H9 (cell line): Measurements from ENCODE around the gene MBLAC1. TPM values are rescaled to one million over a fixed set of nuclear protein-coding genes. Genes with fewer than 3 reads are reported as not detected.

Experiments
- DNase-seq: peaks from one replicate; pipeline ENCODE4 v3.0.0-alpha.2; 2017
- H2AFZ ChIP-seq: one replicate; pipeline ENCODE4 v1.6.1; 2013; ENCODE audit warnings: mild to moderate bottlenecking, low read length, control low read depth, moderate library complexity
- H2AK5ac ChIP-seq: 2 replicates; pipeline ENCODE4 v1.6.1; 2013; ENCODE audit warnings: low read length, control low read depth, mixed read lengths; ENCODE audit not compliant: insufficient read length
- H2BK120ac ChIP-seq: one replicate; pipeline ENCODE4 v1.6.1; 2013; ENCODE audit warnings: low read depth, mild to moderate bottlenecking, low read length, control low read depth, inconsistent platforms; ENCODE audit not compliant: poor library complexity, severe bottlenecking
- H2BK12ac ChIP-seq: 2 replicates; pipeline ENCODE4 v1.6.1; 2013; ENCODE audit warnings: low read length, control low read depth, mixed read lengths, low read depth; ENCODE audit not compliant: insufficient read length
- H2BK15ac ChIP-seq: 2 replicates; pipeline ENCODE4 v1.6.1; 2013; ENCODE audit warnings: low read depth, low read length, control low read depth
- H2BK20ac ChIP-seq: one replicate; pipeline ENCODE4 v1.6.1; 2013; ENCODE audit warnings: low read depth, mild to moderate bottlenecking, low read length, control low read depth, inconsistent platforms; ENCODE audit not compliant: poor library complexity, severe bottlenecking
- H2BK5ac ChIP-seq: 2 replicates; pipeline ENCODE4 v1.6.1; 2013; ENCODE audit warnings: low read length, control low read depth, mixed read lengths; ENCODE audit not compliant: insufficient read length
- H3K14ac ChIP-seq: 2 replicates; pipeline ENCODE4 v1.6.1; 2013; ENCODE audit warnings: low read length, control low read depth; ENCODE audit not compliant: insufficient read depth
- H3K18ac ChIP-seq: 2 replicates; pipeline ENCODE4 v1.6.1; 2013; ENCODE audit warnings: low read depth, mild to moderate bottlenecking, mixed read lengths, low read length, control low read depth; ENCODE audit not compliant: insufficient read length
- H3K23ac ChIP-seq: 2 replicates; pipeline ENCODE4 v1.6.1; 2013; ENCODE audit warnings: low read length, control low read depth, mixed read lengths, low read depth; ENCODE audit not compliant: insufficient read length
- H3K23me2 ChIP-seq: 2 replicates; pipeline ENCODE4 v1.6.1; 2013; ENCODE audit warnings: low read depth, mild to moderate bottlenecking, mixed read lengths, low read length, control low read depth; ENCODE audit not compliant: insufficient read length, poor library complexity, severe bottlenecking
- H3K27ac ChIP-seq: 2 replicates; pipeline ENCODE4 v1.5.1; 2013; ENCODE audit warnings: low read length, control low read depth, mixed read lengths, low read depth; ENCODE audit not compliant: insufficient read length
- H3K27me3 ChIP-seq: 2 replicates; pipeline ENCODE4 v1.6.1; 2013; ENCODE audit warnings: low read length, control low read depth, inconsistent platforms; ENCODE audit not compliant: insufficient read depth
- H3K4ac ChIP-seq: 2 replicates; pipeline ENCODE4 v1.6.1; 2013; ENCODE audit warnings: low read depth, mild to moderate bottlenecking, control low read depth, inconsistent platforms, low read length, moderate library complexity
- H3K4me1 ChIP-seq: 2 replicates; pipeline ENCODE4 v1.6.1; 2013; ENCODE audit warnings: low read length, control low read depth, inconsistent platforms; ENCODE audit not compliant: insufficient read depth
- H3K4me2 ChIP-seq: 2 replicates; pipeline ENCODE4 v1.6.1; 2013; ENCODE audit warnings: low read length, control low read depth, mixed read lengths; ENCODE audit not compliant: insufficient read length, insufficient read depth
- H3K56ac ChIP-seq: 2 replicates; pipeline ENCODE4 v1.6.1; 2013; ENCODE audit warnings: low read depth, mild to moderate bottlenecking, mixed read lengths, low read length, control low read depth; ENCODE audit not compliant: insufficient read length
- H3K79me1 ChIP-seq: 2 replicates; pipeline ENCODE4 v1.6.1; 2013; ENCODE audit warnings: low read depth, mild to moderate bottlenecking, moderate library complexity, low read length, control low read depth, inconsistent platforms; ENCODE audit not compliant: insufficient read depth, poor library complexity, severe bottlenecking
- H3K79me2 ChIP-seq: 2 replicates; pipeline ENCODE4 v1.6.1; 2013; ENCODE audit warnings: low read length, control low read depth, inconsistent platforms; ENCODE audit not compliant: insufficient read depth
- H3K9ac ChIP-seq: 2 replicates; pipeline ENCODE4 v1.6.1; 2013; ENCODE audit warnings: low read length, control low read depth, mixed read lengths; ENCODE audit not compliant: insufficient read length; ENCODE audit errors: extremely low read depth
- H3K9me3 ChIP-seq: one replicate; pipeline ENCODE4 v1.6.1; 2013; ENCODE audit warnings: low read depth, low read length, inconsistent platforms; ENCODE audit not compliant: control insufficient read depth
- H3T11ph ChIP-seq: one replicate; pipeline ENCODE4 v1.6.1; 2013; ENCODE audit warnings: mild to moderate bottlenecking, low read length, control low read depth, inconsistent platforms
- H4K20me1 ChIP-seq: one replicate; pipeline ENCODE4 v1.6.1; 2013; ENCODE audit not compliant: control insufficient read depth, insufficient read length, insufficient read depth
- H4K5ac ChIP-seq: 2 replicates; pipeline ENCODE4 v1.6.1; 2013; ENCODE audit warnings: low read depth, mild to moderate bottlenecking, mixed read lengths, low read length, control low read depth; ENCODE audit not compliant: insufficient read length
- H4K8ac ChIP-seq: replicated peaks from 2 replicates; pipeline ENCODE4 v1.6.1; 2013; ENCODE audit warnings: low read length, control low read depth, mixed read lengths, low read depth; ENCODE audit not compliant: insufficient read length
- H4K91ac ChIP-seq: 2 replicates; pipeline ENCODE4 v1.6.1; 2013; ENCODE audit warnings: low read depth, mild to moderate bottlenecking, moderate library complexity, mixed read lengths, low read length, control low read depth; ENCODE audit not compliant: insufficient read length
- H3K27ac Mint-ChIP-seq, 3 experiments: 2 replicates in 2 of 3; 3 replicates in 1 of 3; pipeline ENCODE4 v1.8.0; 2020 to 2021; ENCODE audit warnings: mixed read lengths in 3 of 3, mild to moderate bottlenecking in 1 of 3, moderate library complexity in 1 of 3
- H3K27me3 Mint-ChIP-seq: 2 replicates; pipeline ENCODE4 v1.8.0; 2021; ENCODE audit warnings: low read depth, mild to moderate bottlenecking, moderate library complexity, mixed read lengths
- H3K36me3 Mint-ChIP-seq, 3 experiments: 2 replicates in 2 of 3; 3 replicates in 1 of 3; pipeline ENCODE4 v1.8.0; 2020 to 2021; ENCODE audit warnings: low read depth in 3 of 3, mixed read lengths in 3 of 3; ENCODE audit not compliant: insufficient read depth in 1 of 3
- H3K4me1 Mint-ChIP-seq, 2 experiments: 2 replicates each; pipeline ENCODE4 v1.8.0; 2020; ENCODE audit warnings: mixed read lengths in 2 of 2
- H3K4me3 Mint-ChIP-seq, 2 experiments: 2 replicates in 1 of 2; 3 replicates in 1 of 2; pipeline ENCODE4 v1.8.0; 2020 to 2021; ENCODE audit warnings: mild to moderate bottlenecking in 2 of 2, mixed read lengths in 2 of 2, moderate library complexity in 1 of 2
- H3K9me3 Mint-ChIP-seq, 2 experiments: 2 replicates in 1 of 2; 3 replicates in 1 of 2; pipeline ENCODE4 v1.8.0; 2020; ENCODE audit warnings: mild to moderate bottlenecking in 2 of 2, mixed read lengths in 2 of 2, moderate library complexity in 1 of 2
- CTCF ChIP-seq: fragments of 200-600 bp; sonication (generic); conservative IDR thresholded peaks from 3 replicates; pipeline ENCODE4 v1.8.0; 2021; ENCODE audit warnings: antibody characterized with exemption, mild to moderate bottlenecking
- WGBS: extraction: QIAGEN DNeasy Blood & Tissue Kit; methylation state at CpG from one replicate; pipeline ENCODE4 v1.1.7; 2013; ENCODE audit warnings: missing lambda C conversion rate, low lambda C conversion rate, mixed read lengths; ENCODE audit not compliant: insufficient read length; ENCODE audit errors: extremely low coverage; 5-methylcytosine and 5-hydroxymethylcytosine counted together
- total RNA-seq: library from RNA; stranded (reverse); gene quantifications from 2 replicates; pipeline ENCODE4 v1.2.1, GENCODE V29; 2021

MBLAC1 gene
- total RNA-seq, 1 experiment from 2014 or later, result 1.9 TPM

GRCh38 chr7:100137851-100138760 is 11.3 kb downstream of the MBLAC1 start:
- no peaks in the 10 kb centered on the region for H4K20me1 ChIP-seq
- no peak overlapping the region for H3K4me3 Mint-ChIP-seq
- peaks cover 3 to 5% of the 10 kb centered on the region in 2 experiments for H3K4me1 Mint-ChIP-seq
- H3K79me1 ChIP-seq, result no peaks in the 10 kb centered on the region
- H3K79me2 ChIP-seq, result no peaks in the 10 kb centered on the region
- H3K14ac ChIP-seq, result no peak overlapping the region
- H3T11ph ChIP-seq, result no peak overlapping the region
- TF ChIP-seq CTCF, result no peak
- no peak overlapping the region for H3K27ac ChIP-seq
- H3K9me3 ChIP-seq, result no peaks in the 10 kb centered on the region
- no peak overlapping the region for H2BK5ac ChIP-seq
- no peak overlapping the region for H2AFZ ChIP-seq
- H3K9me3 Mint-ChIP-seq, result no peaks in the 10 kb centered on the region
- no peak overlapping the region for H3K18ac ChIP-seq
- H3K23me2 ChIP-seq, result no peaks in the 10 kb centered on the region
- no peak overlapping the region for H2BK15ac ChIP-seq
- no peaks in the 10 kb centered on the region for H3K4me1 ChIP-seq
- no peak overlapping the region for H4K8ac ChIP-seq
- H3K23ac ChIP-seq, result no peak overlapping the region
- no peak overlapping the region for H2BK12ac ChIP-seq
- H2BK120ac ChIP-seq, result no peak overlapping the region
- WGBS, result no CpG with 5 or more reads among the region's 13 CpGs
- no peaks in the 10 kb centered on the region for H3K36me3 Mint-ChIP-seq
- peaks cover 7% of the 10 kb centered on the region for H3K27me3 Mint-ChIP-seq
- DNase-seq, result no peak
- H3K56ac ChIP-seq, result no peak overlapping the region
- no peak overlapping the region for H3K4ac ChIP-seq
- no peak overlapping the region for H3K9ac ChIP-seq
- no peak overlapping the region for H4K5ac ChIP-seq
- H3K4me2 ChIP-seq, result no peak overlapping the region
- H2BK20ac ChIP-seq, result no peak overlapping the region
- H3K27ac Mint-ChIP-seq, result no peak overlapping the region; a peak in 1 of 7 replicates
- no peaks in the 10 kb centered on the region for H3K27me3 ChIP-seq
- H2AK5ac ChIP-seq, result no peak overlapping the region
- no peak overlapping the region for H4K91ac ChIP-seq
